GM10266 (cell line): ENCODE data around the gene IL31.
"Not testable (repeated sequence)": the region's sequence is repeated elsewhere in the genome, so short reads cannot be mapped to it uniquely, and the experiment has no call there.

Experiments used
- DNase-seq: peaks from one replicate; pipeline ENCODE4 v3.0.0; 2012; ENCODE audit errors: extremely low spot score
- CTCF ChIP-seq: IDR thresholded peaks from 2 replicates; pipeline ENCODE4 v1.5.1; 2012; ENCODE audit warnings: mild to moderate bottlenecking, low read depth; ENCODE audit not compliant: control insufficient read depth, insufficient read depth; ENCODE audit errors: missing control alignments

The IL31 gene

GRCh38 chr12:122182887-122183587 is 9.0 kb upstream of the IL31 start, which contains the start of gene LRRC43:
Gene LRRC43, plus strand, starts transcription at chr12:122183123. Its CDS starts 22 bp downstream, at chr12:122183145.
- no peak for TF ChIP-seq CTCF
- peak; percentile 59 for DNase-seq

GRCh38 chr12:122176473-122176872 is 2.5 kb upstream of the IL31 start:
- DNase-seq = not testable (repeated sequence)

GRCh38 chr12:122172262-122172939 is 1.6 kb downstream of the IL31 start:
- DNase-seq = no peak
- no peak for TF ChIP-seq CTCF

- no peak for DNase-seq
- no peak for TF ChIP-seq CTCF
These were observed 2.6 kb downstream of the IL31 start for GRCh38 chr12:122171399-122171798.

GRCh38 chr12:122168492-122168891 is 5.5 kb downstream of the IL31 start:
- TF ChIP-seq CTCF = no peak
- no peak for DNase-seq

DNA sequence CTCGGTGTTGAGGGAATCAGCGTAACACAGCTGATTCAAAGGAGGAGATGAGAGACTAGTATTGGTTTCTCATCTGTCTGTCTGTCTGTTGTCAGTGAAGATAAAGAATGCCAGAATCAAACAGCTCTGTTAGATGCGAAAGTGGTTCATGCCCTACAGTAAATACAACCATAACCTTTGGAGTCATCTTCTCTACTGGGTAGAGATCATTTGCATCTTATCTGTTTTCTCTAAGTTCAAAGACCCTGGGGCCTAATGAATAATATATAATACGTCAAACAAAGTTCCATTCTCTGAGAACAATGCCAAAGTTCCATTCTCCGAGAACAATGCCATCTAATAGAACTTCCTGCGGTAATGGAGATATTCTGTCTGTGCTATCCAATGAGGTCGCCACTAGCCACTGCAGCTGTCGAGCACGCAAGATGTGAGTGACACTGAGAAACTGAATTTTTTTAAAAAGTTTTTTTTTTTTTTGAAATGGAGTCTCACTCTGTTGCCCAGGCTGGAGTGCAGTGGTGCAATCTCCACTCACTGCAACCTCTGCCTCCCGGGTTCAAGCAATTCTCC is 6.6 kb downstream of the IL31 start:
- no peak for TF ChIP-seq CTCF
- DNase-seq = no peak

GRCh38 chr12:122166422-122167349 is 7.3 kb downstream of the IL31 start:
- peak; percentile 65 for DNase-seq
- TF ChIP-seq CTCF = no peak
